GM12878 (cell line): ENCODE data around the gene CAT. TPM values are rescaled to one million over a fixed set of nuclear protein-coding genes. Genes with fewer than 3 reads are reported as not detected.

Experiments used
- ATAC-seq: fragments of 200-7000 bp; cut with Tn5 transposase; 3 replicates; pipeline ENCODE4 v1.9.1; 2020; ENCODE audit warnings: mild to moderate bottlenecking, moderate library complexity
- BruUV-seq: library from RNA; stranded (reverse); fragments of 400-500 nt; replicated peaks from 2 replicates; lab custom pipeline; 2021; lab: Mats Ljungman, UMichigan
- CTCF ChIA-PET: fragments of 300-600 bp; sonication (Branson Sonifier 250); formaldehyde crosslinking; extraction: SDS; loops from one replicate; lab custom pipeline; 2021; ENCODE audit warnings: inconsistent platforms; lab: Yijun Ruan, JAX
- POLR2A ChIA-PET: fragments of 350-600 bp; formaldehyde crosslinking; extraction: SDS; loops from one replicate; lab custom pipeline; 2021; ENCODE audit warnings: inconsistent platforms; lab: Charles Lee
- RAD21 ChIA-PET: fragments of 300-600 bp; sonication (Branson Sonifier 250); formaldehyde crosslinking; loops from one replicate; lab custom pipeline; 2023; ENCODE audit warnings: antibody characterized with exemption; ENCODE audit not compliant: unreplicated experiment; lab: Charles Lee
- SMC1A ChIA-PET: fragments of 300-600 bp; sonication (Branson Sonifier 250); formaldehyde crosslinking; loops from one replicate; lab custom pipeline; 2023; ENCODE audit not compliant: unreplicated experiment, uncharacterized antibody; lab: Charles Lee
- DNase-seq: peaks from one replicate; pipeline ENCODE4 v3.0.0-alpha.2; 2011; ENCODE audit warnings: low read depth, low spot score
- FAIRE-seq: peaks from 3 replicates; lab custom pipeline; 2011; peaks lifted over from hg19 to GRCh38; lab: Jason Lieb, UNC
- H2AFZ ChIP-seq: 2 replicates; pipeline ENCODE4 v1.6.0; 2011; ENCODE audit warnings: low read depth, low read length, control low read depth; ENCODE audit not compliant: control insufficient read depth
- H3K27ac ChIP-seq: 2 replicates; pipeline ENCODE4 v1.5.1; 2011; ENCODE audit warnings: control low read depth; ENCODE audit not compliant: control insufficient read depth, insufficient read depth
- H3K27me3 ChIP-seq, 2 experiments: replicated peaks in 1 of 2; 2 replicates each; pipeline versions ENCODE4 v1.6.0 to v1.6.1; 2011; ENCODE audit warnings: low read length in 1 of 2; ENCODE audit not compliant: control insufficient read depth in 2 of 2, insufficient read depth in 2 of 2
- H3K36me3 ChIP-seq, 2 experiments: 2 replicates each; pipeline ENCODE4 v1.5.1; 2011; ENCODE audit warnings: low read length in 1 of 2; ENCODE audit not compliant: control insufficient read depth in 2 of 2, insufficient read depth in 2 of 2
- H3K4me1 ChIP-seq: 2 replicates; pipeline ENCODE4 v1.6.1; 2011; ENCODE audit warnings: mild to moderate bottlenecking, low read length, moderate library complexity, mixed read lengths; ENCODE audit not compliant: control insufficient read depth, insufficient read depth
- H3K4me2 ChIP-seq: 2 replicates; pipeline ENCODE4 v1.6.0; 2011; ENCODE audit warnings: control low read depth; ENCODE audit not compliant: control insufficient read depth, insufficient read depth
- H3K4me3 ChIP-seq: fragments of 200-600 bp; sonication (generic); 2 replicates; pipeline ENCODE4 v1.5.1; 2016
- H3K79me2 ChIP-seq: 2 replicates; pipeline ENCODE4 v1.6.0; 2011; ENCODE audit warnings: low read length; ENCODE audit not compliant: control insufficient read depth, insufficient read depth
- H3K9ac ChIP-seq: 2 replicates; pipeline ENCODE4 v1.8.0; 2011; ENCODE audit warnings: low read length, control low read depth, mixed read lengths; ENCODE audit not compliant: control insufficient read depth, insufficient read depth
- H3K9me3 ChIP-seq: replicated peaks from 3 replicates; pipeline ENCODE4 v1.5.1; 2011; ENCODE audit warnings: mild to moderate bottlenecking, low read length; ENCODE audit not compliant: control insufficient read depth, insufficient read depth
- H4K20me1 ChIP-seq: 2 replicates; pipeline ENCODE4 v1.6.0; 2011; ENCODE audit not compliant: control insufficient read depth, insufficient read depth
- CEBPZ ChIP-seq: fragments of 150-350 bp; IDR thresholded peaks from 2 replicates; pipeline ENCODE4 v1.6.1; 2016; ENCODE audit warnings: low read depth, low read length
- FOXM1 ChIP-seq: IDR thresholded peaks from 2 replicates; pipeline ENCODE4 v1.6.1; 2012; ENCODE audit warnings: low read depth, mild to moderate bottlenecking, inconsistent platforms, low read length, moderate library complexity
- MAX ChIP-seq: IDR thresholded peaks from 2 replicates; pipeline ENCODE4 v1.6.1; 2012; ENCODE audit warnings: low read depth, low read length, improper control_type of control experiment
- MLLT1 ChIP-seq: fragments of 450-650 bp; IDR thresholded peaks from 2 replicates; pipeline ENCODE4 v1.6.1; 2016; ENCODE audit warnings: mild to moderate bottlenecking
- WGBS: methylation state at CpG from one replicate; pipeline ENCODE4 v1.1.6; 2016; ENCODE audit warnings: low lambda C conversion rate; ENCODE audit not compliant: insufficient replicate concordance, insufficient coverage; ENCODE audit errors: missing lambda C conversion rate; 5-methylcytosine and 5-hydroxymethylcytosine counted together
- in situ Hi-C: fragments of 300-500 bp; cut with MboI; formaldehyde crosslinking; loops from 9 replicates; pipeline ENCODE4 v1.14.3; 2018; ENCODE audit warnings: mixed read lengths
- intact Hi-C: fragments of 100-400 bp; cut with micrococcal nuclease; formaldehyde crosslinking; loops from one replicate; pipeline ENCODE4 v1.14.2; 2022; ENCODE audit not compliant: unreplicated experiment
- polyA plus RNA-seq, 11 experiments: library from polyadenylated mRNA; depleted of rRNA in 4 of 11; unstranded in 6 of 11; stranded (reverse) in 5 of 11; fragments of >200 nt; fragmentation: Nextera tagmentation in 4 of 11; fragmentation: Illumina TruSeq in 1 of 11; extraction: Ambion mirVana in 4 of 11; extraction: Trizol in 1 of 11; gene quantifications; 1 replicate in 1 of 11; 2 replicates in 10 of 11; pipeline versions ENCODE4 v1.2.1 to v1.2.3, GENCODE V29; 2011 to 2016; ENCODE audit warnings: inconsistent platforms in 2 of 11, missing spikeins in 2 of 11, low read depth in 1 of 11
- total RNA-seq, 4 experiments: library from RNA; depleted of rRNA in 3 of 4; stranded (reverse); fragments of >200 nt in 3 of 4; fragmentation: Illumina TruSeq in 1 of 4; extraction: Trizol in 1 of 4; gene quantifications; 2 replicates each; pipeline versions ENCODE4 v1.2.1 to v1.2.3, GENCODE V29; 2013 to 2021

The CAT gene
- total and polyA plus RNA-seq, 10 of the 15 experiments (the other 5 are each of a cell fraction or from before 2014, with no cell fraction given) = 22.4 to 71.3 (median 33.6) TPM

GRCh38 chr11:34483106-34483874 lies 44.6 kb downstream of the CAT start:
- no peak for FAIRE-seq
- Histone ChIP-seq H3K79me2 (no peaks in the 10 kb centered on the region), H3K27ac (no peak overlapping the region), H3K9ac (no peak overlapping the region), H3K9me3 (no peaks in the 10 kb centered on the region), H2AFZ (no peak overlapping the region), H4K20me1 (no peaks in the 10 kb centered on the region), H3K36me3 (no peaks in the 10 kb centered on the region), H3K4me2 (no peak overlapping the region), H3K4me3 (no peak overlapping the region), H3K27me3 (no peaks in the 10 kb centered on the region), H3K4me1 (no peaks in the 10 kb centered on the region; the same call in 1 of the 2 replicates)
- intact Hi-C loops = no loop called here
- TF ChIP-seq MLLT1 = no peak
- TF ChIP-seq CEBPZ = no peak
- TF ChIP-seq FOXM1 = no peak
- TF ChIP-seq MAX = no peak
- RAD21 ChIA-PET = no interaction called here
- ATAC-seq = no peak
- no TSS peak for BruUV-seq
- in situ Hi-C loops = loop anchor here (25.0 kb wide), 1 partner anchor 321 kb away; no protein-coding TSS in a partner anchor
- CTCF ChIA-PET = interaction anchor here (1.9 kb wide), 1 partner anchor 15 kb away, joined by 9 read pairs; no protein-coding TSS in a partner anchor
- POLR2A ChIA-PET = no interaction called here
- WGBS = 49% methylated on average over 9 of the region's 9 CpGs
- SMC1A ChIA-PET = no interaction called here
- DNase-seq = no peak
